GM23338 (cell line): Measurements from ENCODE around the gene TTLL6. TPM values are rescaled to one million over a fixed set of nuclear protein-coding genes. Genes with fewer than 3 reads are reported as not detected.

ENCODE experiments used
- ATAC-seq: fragments of 200-7000 bp; cut with Tn5 transposase; 3 replicates; pipeline ENCODE4 v1.9.1; 2020
- DNase-seq: peaks from one replicate; pipeline ENCODE4 v3.0.0-alpha.2; 2015; ENCODE audit warnings: low spot score
- H2AFZ ChIP-seq: fragments of 200-600 bp; sonication (generic); 2 replicates; pipeline ENCODE4 v1.8.0; 2016; ENCODE audit warnings: antibody characterized with exemption, mild to moderate bottlenecking, moderate library complexity
- H3F3A ChIP-seq: fragments of 200-600 bp; sonication (generic); replicated peaks from 2 replicates; pipeline ENCODE4 v1.8.0; 2017; ENCODE audit warnings: antibody characterized with exemption, mixed run types, low read depth
- H3K27ac ChIP-seq: fragments of 200-600 bp; sonication (generic); 2 replicates; pipeline ENCODE4 v1.6.1; 2016; ENCODE audit warnings: low read depth
- H3K27me3 ChIP-seq: fragments of 200-600 bp; sonication (generic); 2 replicates; pipeline ENCODE4 v1.8.0; 2016; ENCODE audit warnings: mild to moderate bottlenecking, mixed run types, moderate library complexity; ENCODE audit not compliant: insufficient read depth
- H3K36me3 ChIP-seq: fragments of 200-600 bp; sonication (generic); 2 replicates; pipeline ENCODE4 v1.8.0; 2016; ENCODE audit warnings: mild to moderate bottlenecking; ENCODE audit not compliant: insufficient read depth
- H3K4me1 ChIP-seq: fragments of 200-600 bp; sonication (generic); 2 replicates; pipeline ENCODE4 v1.8.0; 2016; ENCODE audit warnings: mild to moderate bottlenecking, moderate library complexity; ENCODE audit not compliant: insufficient read depth
- H3K4me2 ChIP-seq: fragments of 200-600 bp; sonication (generic); 2 replicates; pipeline ENCODE4 v1.7.1; 2017; ENCODE audit warnings: mixed run types
- H3K4me3 ChIP-seq: fragments of 200-600 bp; sonication (generic); 2 replicates; pipeline ENCODE4 v1.6.1; 2016; ENCODE audit warnings: mixed run types
- H3K79me2 ChIP-seq: fragments of 200-600 bp; sonication (generic); replicated peaks from 2 replicates; pipeline ENCODE4 v1.8.0; 2017; ENCODE audit warnings: mild to moderate bottlenecking; ENCODE audit not compliant: insufficient read depth
- H3K9me2 ChIP-seq: fragments of 200-600 bp; sonication (generic); 2 replicates; pipeline ENCODE4 v1.8.0; 2017; ENCODE audit not compliant: insufficient read depth
- H4K20me1 ChIP-seq: fragments of 200-600 bp; sonication (generic); replicated peaks from 2 replicates; pipeline ENCODE4 v1.8.0; 2017; ENCODE audit warnings: mild to moderate bottlenecking; ENCODE audit not compliant: insufficient read depth
- H3K27ac Mint-ChIP-seq: 2 replicates; pipeline ENCODE4 v1.8.0; 2020; ENCODE audit warnings: inconsistent platforms, mild to moderate bottlenecking, moderate library complexity, mixed read lengths
- H3K27me3 Mint-ChIP-seq: 3 replicates; pipeline ENCODE4 v1.8.0; 2022; ENCODE audit warnings: low read depth, mild to moderate bottlenecking, moderate library complexity, mixed read lengths, inconsistent platforms; ENCODE audit not compliant: insufficient read depth, poor library complexity
- H3K36me3 Mint-ChIP-seq: 3 replicates; pipeline ENCODE4 v1.8.0; 2021; ENCODE audit warnings: low read depth, mild to moderate bottlenecking, inconsistent platforms, moderate library complexity, mixed read lengths
- H3K4me1 Mint-ChIP-seq: 3 replicates; pipeline ENCODE4 v1.8.0; 2020; ENCODE audit warnings: mild to moderate bottlenecking, inconsistent platforms, mixed read lengths
- H3K4me3 Mint-ChIP-seq: 3 replicates; pipeline ENCODE4 v1.8.0; 2021; ENCODE audit warnings: moderate library complexity, mild to moderate bottlenecking, inconsistent platforms, mixed read lengths
- H3K9me3 Mint-ChIP-seq: 3 replicates; pipeline ENCODE4 v1.8.0; 2020; ENCODE audit warnings: moderate library complexity, mild to moderate bottlenecking, inconsistent platforms, mixed read lengths
- CREB1 ChIP-seq: fragments of 250-450 bp; sonication (Bioruptor Pico); IDR thresholded peaks from 2 replicates; pipeline ENCODE4 v1.5.0; 2020; ENCODE audit warnings: low read depth, mild to moderate bottlenecking, moderate library complexity
- EZH2 ChIP-seq: fragments of 200-600 bp; sonication (generic); IDR thresholded peaks from one replicate; pipeline ENCODE4 v1.8.0; 2017; ENCODE audit warnings: antibody characterized with exemption, mild to moderate bottlenecking, low read depth; ENCODE audit not compliant: unreplicated experiment
- EZH2phosphoT487 ChIP-seq: fragments of 200-600 bp; sonication (generic); IDR thresholded peaks from one replicate; pipeline ENCODE4 v1.8.1; 2018; ENCODE audit warnings: antibody characterized with exemption; ENCODE audit not compliant: unreplicated experiment
- JUNB ChIP-seq: IDR thresholded peaks from one replicate; pipeline ENCODE4 v1.6.1; 2016; ENCODE audit warnings: antibody characterized with exemption; ENCODE audit not compliant: unreplicated experiment
- NANOG ChIP-seq: IDR thresholded peaks from 2 replicates; pipeline ENCODE4 v1.6.1; 2016; ENCODE audit warnings: antibody characterized with exemption, borderline replicate concordance
- POLR2AphosphoS5 ChIP-seq: IDR thresholded peaks from 2 replicates; pipeline ENCODE4 v1.6.1; 2016; ENCODE audit warnings: antibody characterized with exemption, low read depth
- STAT1 ChIP-seq: IDR thresholded peaks from one replicate; pipeline ENCODE4 v1.6.1; 2016; ENCODE audit warnings: antibody characterized with exemption; ENCODE audit not compliant: unreplicated experiment
- ZNF114 ChIP-seq: fragments of 250-450 bp; sonication (Bioruptor Pico); IDR thresholded peaks from 2 replicates; pipeline ENCODE4 v1.5.0; 2020; ENCODE audit warnings: mild to moderate bottlenecking, moderate library complexity
- ZNF331 ChIP-seq: fragments of 250-450 bp; sonication (Bioruptor Pico); IDR thresholded peaks from 2 replicates; pipeline ENCODE4 v1.5.0; 2020; ENCODE audit warnings: low read depth, mild to moderate bottlenecking, moderate library complexity
- polyA plus RNA-seq: library from polyadenylated mRNA; unstranded; fragments of >200 nt; fragmentation: Nextera tagmentation; extraction: Ambion mirVana; gene quantifications from 2 replicates; pipeline ENCODE4 v1.2.1, GENCODE V29; 2016
- total RNA-seq: library from RNA; depleted of rRNA; stranded (reverse); fragments of >200 nt; shearing (Covaris generic); gene quantifications from 2 replicates; pipeline ENCODE4 v1.2.3, GENCODE V29; 2014
- TF ChIP-seq, protein P1 (sequence below): IDR thresholded peaks from 2 replicates; pipeline ENCODE4 v1.6.1; 2016; ENCODE audit warnings: antibody characterized with exemption
- TF ChIP-seq, protein P2 (sequence below): IDR thresholded peaks from one replicate; pipeline ENCODE4 v1.6.1; 2018; ENCODE audit warnings: antibody characterized with exemption; ENCODE audit not compliant: unreplicated experiment
- TF ChIP-seq, protein P3 (sequence below): fragments of 250-450 bp; sonication (Bioruptor Pico); IDR thresholded peaks from 2 replicates; pipeline ENCODE4 v1.5.0; 2020; ENCODE audit warnings: mild to moderate bottlenecking, moderate library complexity
- TF ChIP-seq, protein P4 (sequence below), 2 experiments: fragments of 200-600 bp in 1 of 2; sonication (generic) in 1 of 2; conservative IDR thresholded peaks; 2 replicates each; pipeline versions ENCODE4 v1.5.1 to v1.6.1; 2016 to 2017; ENCODE audit warnings: antibody characterized with exemption in 2 of 2, low read depth in 2 of 2, mild to moderate bottlenecking in 2 of 2, moderate library complexity in 1 of 2

Gene TTLL6
- total and polyA plus RNA-seq, 2 experiments from 2014 or later, result 1.9 to 4.7 TPM

DNA sequence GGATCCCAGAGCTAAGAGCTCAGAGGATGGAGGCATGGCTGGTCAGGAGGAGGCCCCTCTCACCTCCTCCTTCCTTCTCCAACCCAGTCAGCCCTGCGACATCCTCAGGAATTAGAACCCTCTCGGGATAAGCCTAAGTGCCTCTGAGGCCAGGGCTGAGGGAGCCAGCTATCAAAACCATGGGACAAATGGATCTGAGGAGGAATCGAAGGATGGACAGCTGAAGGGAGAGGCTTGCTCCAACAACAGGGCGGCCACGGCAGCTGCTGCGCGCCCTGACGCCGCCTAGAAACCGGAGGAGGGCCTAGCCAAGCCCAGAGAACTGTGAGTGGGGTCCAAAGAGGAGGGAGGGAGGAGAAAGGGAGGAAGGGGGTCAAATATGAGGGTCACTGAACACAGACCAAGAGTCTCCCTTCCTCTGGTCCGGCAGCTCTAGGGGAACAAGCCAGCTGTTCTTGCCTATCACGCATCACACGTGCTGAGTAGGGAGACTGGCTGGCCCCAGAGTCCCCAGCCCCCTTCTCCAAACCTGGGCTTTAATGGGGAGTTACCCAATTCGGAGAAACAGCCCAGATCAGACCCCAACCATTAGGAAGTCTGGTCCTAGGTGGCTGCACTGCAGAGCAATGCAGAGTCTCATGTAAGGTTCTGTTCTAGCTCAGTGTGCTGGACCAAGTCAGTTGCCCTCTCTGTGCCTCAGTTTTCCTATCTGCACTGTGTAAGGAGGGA, 82.5 kb downstream of the TTLL6 start:
- Histone ChIP-seq H3K4me3 (no peak overlapping the region), H2AFZ (no peak overlapping the region), H3K36me3 (no peaks in the 10 kb centered on the region), H3K79me2 (no peaks in the 10 kb centered on the region), H3K4me2 (no peak overlapping the region), H3F3A (peaks cover 32% of the 10 kb centered on the region), H4K20me1 (peaks cover 68% of the 10 kb centered on the region), H3K4me1 (peaks cover 26% of the 10 kb centered on the region; the same call in 1 of the 2 replicates), H3K27me3 (peaks cover 100% of the 10 kb centered on the region), H3K27ac (no peak overlapping the region), H3K9me2 (no peaks in the 10 kb centered on the region)
- no peak for ATAC-seq
- DNase-seq, result no peak
- peaks cover 100% of the 10 kb centered on the region for H3K27me3 Mint-ChIP-seq
- H3K36me3 Mint-ChIP-seq, result no peaks in the 10 kb centered on the region; the same call in 2 of the 3 replicates
- H3K4me1 Mint-ChIP-seq, result peaks cover 17% of the 10 kb centered on the region
- no peak overlapping the region for H3K4me3 Mint-ChIP-seq
- H3K27ac Mint-ChIP-seq, result no peak overlapping the region
- TF ChIP-seq CREB1 (CRISPR knock-in tag) (no peak), EZH2 (no peak), ZNF331 (CRISPR knock-in tag) (no peak), NANOG (no peak), JUNB (no peak), EZH2phosphoT487 (no peak), POLR2AphosphoS5 (no peak), ZNF114 (CRISPR knock-in tag) (no peak), STAT1 (no peak)
- TF ChIP-seq, protein P1, sequence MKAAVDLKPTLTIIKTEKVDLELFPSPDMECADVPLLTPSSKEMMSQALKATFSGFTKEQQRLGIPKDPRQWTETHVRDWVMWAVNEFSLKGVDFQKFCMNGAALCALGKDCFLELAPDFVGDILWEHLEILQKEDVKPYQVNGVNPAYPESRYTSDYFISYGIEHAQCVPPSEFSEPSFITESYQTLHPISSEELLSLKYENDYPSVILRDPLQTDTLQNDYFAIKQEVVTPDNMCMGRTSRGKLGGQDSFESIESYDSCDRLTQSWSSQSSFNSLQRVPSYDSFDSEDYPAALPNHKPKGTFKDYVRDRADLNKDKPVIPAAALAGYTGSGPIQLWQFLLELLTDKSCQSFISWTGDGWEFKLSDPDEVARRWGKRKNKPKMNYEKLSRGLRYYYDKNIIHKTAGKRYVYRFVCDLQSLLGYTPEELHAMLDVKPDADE, result no peak
- TF ChIP-seq, protein P2, sequence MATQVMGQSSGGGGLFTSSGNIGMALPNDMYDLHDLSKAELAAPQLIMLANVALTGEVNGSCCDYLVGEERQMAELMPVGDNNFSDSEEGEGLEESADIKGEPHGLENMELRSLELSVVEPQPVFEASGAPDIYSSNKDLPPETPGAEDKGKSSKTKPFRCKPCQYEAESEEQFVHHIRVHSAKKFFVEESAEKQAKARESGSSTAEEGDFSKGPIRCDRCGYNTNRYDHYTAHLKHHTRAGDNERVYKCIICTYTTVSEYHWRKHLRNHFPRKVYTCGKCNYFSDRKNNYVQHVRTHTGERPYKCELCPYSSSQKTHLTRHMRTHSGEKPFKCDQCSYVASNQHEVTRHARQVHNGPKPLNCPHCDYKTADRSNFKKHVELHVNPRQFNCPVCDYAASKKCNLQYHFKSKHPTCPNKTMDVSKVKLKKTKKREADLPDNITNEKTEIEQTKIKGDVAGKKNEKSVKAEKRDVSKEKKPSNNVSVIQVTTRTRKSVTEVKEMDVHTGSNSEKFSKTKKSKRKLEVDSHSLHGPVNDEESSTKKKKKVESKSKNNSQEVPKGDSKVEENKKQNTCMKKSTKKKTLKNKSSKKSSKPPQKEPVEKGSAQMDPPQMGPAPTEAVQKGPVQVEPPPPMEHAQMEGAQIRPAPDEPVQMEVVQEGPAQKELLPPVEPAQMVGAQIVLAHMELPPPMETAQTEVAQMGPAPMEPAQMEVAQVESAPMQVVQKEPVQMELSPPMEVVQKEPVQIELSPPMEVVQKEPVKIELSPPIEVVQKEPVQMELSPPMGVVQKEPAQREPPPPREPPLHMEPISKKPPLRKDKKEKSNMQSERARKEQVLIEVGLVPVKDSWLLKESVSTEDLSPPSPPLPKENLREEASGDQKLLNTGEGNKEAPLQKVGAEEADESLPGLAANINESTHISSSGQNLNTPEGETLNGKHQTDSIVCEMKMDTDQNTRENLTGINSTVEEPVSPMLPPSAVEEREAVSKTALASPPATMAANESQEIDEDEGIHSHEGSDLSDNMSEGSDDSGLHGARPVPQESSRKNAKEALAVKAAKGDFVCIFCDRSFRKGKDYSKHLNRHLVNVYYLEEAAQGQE, result no peak
- TF ChIP-seq, protein P3, sequence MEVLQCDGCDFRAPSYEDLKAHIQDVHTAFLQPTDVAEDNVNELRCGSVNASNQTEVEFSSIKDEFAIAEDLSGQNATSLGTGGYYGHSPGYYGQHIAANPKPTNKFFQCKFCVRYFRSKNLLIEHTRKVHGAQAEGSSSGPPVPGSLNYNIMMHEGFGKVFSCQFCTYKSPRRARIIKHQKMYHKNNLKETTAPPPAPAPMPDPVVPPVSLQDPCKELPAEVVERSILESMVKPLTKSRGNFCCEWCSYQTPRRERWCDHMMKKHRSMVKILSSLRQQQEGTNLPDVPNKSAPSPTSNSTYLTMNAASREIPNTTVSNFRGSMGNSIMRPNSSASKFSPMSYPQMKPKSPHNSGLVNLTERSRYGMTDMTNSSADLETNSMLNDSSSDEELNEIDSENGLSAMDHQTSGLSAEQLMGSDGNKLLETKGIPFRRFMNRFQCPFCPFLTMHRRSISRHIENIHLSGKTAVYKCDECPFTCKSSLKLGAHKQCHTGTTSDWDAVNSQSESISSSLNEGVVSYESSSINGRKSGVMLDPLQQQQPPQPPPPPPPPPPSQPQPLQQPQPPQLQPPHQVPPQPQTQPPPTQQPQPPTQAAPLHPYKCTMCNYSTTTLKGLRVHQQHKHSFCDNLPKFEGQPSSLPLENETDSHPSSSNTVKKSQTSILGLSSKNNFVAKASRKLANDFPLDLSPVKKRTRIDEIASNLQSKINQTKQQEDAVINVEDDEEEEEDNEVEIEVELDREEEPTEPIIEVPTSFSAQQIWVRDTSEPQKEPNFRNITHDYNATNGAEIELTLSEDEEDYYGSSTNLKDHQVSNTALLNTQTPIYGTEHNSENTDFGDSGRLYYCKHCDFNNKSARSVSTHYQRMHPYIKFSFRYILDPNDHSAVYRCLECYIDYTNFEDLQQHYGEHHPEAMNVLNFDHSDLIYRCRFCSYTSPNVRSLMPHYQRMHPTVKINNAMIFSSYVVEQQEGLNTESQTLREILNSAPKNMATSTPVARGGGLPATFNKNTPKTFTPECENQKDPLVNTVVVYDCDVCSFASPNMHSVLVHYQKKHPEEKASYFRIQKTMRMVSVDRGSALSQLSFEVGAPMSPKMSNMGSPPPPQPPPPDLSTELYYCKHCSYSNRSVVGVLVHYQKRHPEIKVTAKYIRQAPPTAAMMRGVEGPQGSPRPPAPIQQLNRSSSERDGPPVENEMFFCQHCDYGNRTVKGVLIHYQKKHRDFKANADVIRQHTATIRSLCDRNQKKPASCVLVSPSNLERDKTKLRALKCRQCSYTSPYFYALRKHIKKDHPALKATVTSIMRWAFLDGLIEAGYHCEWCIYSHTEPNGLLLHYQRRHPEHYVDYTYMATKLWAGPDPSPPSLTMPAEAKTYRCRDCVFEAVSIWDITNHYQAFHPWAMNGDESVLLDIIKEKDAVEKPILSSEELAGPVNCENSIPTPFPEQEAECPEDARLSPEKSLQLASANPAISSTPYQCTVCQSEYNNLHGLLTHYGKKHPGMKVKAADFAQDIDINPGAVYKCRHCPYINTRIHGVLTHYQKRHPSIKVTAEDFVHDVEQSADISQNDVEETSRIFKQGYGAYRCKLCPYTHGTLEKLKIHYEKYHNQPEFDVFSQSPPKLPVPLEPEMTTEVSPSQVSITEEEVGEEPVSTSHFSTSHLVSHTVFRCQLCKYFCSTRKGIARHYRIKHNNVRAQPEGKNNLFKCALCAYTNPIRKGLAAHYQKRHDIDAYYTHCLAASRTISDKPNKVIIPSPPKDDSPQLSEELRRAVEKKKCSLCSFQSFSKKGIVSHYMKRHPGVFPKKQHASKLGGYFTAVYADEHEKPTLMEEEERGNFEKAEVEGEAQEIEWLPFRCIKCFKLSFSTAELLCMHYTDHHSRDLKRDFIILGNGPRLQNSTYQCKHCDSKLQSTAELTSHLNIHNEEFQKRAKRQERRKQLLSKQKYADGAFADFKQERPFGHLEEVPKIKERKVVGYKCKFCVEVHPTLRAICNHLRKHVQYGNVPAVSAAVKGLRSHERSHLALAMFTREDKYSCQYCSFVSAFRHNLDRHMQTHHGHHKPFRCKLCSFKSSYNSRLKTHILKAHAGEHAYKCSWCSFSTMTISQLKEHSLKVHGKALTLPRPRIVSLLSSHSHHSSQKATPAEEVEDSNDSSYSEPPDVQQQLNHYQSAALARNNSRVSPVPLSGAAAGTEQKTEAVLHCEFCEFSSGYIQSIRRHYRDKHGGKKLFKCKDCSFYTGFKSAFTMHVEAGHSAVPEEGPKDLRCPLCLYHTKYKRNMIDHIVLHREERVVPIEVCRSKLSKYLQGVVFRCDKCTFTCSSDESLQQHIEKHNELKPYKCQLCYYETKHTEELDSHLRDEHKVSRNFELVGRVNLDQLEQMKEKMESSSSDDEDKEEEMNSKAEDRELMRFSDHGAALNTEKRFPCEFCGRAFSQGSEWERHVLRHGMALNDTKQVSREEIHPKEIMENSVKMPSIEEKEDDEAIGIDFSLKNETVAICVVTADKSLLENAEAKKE (CRISPR knock-in tag), result no peak
- TF ChIP-seq, protein P4, sequence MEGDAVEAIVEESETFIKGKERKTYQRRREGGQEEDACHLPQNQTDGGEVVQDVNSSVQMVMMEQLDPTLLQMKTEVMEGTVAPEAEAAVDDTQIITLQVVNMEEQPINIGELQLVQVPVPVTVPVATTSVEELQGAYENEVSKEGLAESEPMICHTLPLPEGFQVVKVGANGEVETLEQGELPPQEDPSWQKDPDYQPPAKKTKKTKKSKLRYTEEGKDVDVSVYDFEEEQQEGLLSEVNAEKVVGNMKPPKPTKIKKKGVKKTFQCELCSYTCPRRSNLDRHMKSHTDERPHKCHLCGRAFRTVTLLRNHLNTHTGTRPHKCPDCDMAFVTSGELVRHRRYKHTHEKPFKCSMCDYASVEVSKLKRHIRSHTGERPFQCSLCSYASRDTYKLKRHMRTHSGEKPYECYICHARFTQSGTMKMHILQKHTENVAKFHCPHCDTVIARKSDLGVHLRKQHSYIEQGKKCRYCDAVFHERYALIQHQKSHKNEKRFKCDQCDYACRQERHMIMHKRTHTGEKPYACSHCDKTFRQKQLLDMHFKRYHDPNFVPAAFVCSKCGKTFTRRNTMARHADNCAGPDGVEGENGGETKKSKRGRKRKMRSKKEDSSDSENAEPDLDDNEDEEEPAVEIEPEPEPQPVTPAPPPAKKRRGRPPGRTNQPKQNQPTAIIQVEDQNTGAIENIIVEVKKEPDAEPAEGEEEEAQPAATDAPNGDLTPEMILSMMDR (conservative IDR thresholded peaks at IDR 0.05; ENCODE audit: low read depth in 2 of 2), result no peak
- peaks cover 8% of the 10 kb centered on the region; the same call in 2 of the 3 replicates for H3K9me3 Mint-ChIP-seq
